CD4-positive, alpha-beta T cell treated with Interferon gamma for 1 hour (primary cell): Measurements from ENCODE around the gene CSTA.
A peak's percentile ranks its signal among the peaks of the same experiment; 100 is the strongest.
"Not testable (repeated sequence)": the region's sequence is repeated elsewhere in the genome, so short reads cannot be mapped to it uniquely, and the experiment has no call there.

ENCODE experiments used
- DNase-seq: peaks from one replicate; pipeline ENCODE4 v3.0.0-alpha.2; 2020

Gene CSTA

DNA sequence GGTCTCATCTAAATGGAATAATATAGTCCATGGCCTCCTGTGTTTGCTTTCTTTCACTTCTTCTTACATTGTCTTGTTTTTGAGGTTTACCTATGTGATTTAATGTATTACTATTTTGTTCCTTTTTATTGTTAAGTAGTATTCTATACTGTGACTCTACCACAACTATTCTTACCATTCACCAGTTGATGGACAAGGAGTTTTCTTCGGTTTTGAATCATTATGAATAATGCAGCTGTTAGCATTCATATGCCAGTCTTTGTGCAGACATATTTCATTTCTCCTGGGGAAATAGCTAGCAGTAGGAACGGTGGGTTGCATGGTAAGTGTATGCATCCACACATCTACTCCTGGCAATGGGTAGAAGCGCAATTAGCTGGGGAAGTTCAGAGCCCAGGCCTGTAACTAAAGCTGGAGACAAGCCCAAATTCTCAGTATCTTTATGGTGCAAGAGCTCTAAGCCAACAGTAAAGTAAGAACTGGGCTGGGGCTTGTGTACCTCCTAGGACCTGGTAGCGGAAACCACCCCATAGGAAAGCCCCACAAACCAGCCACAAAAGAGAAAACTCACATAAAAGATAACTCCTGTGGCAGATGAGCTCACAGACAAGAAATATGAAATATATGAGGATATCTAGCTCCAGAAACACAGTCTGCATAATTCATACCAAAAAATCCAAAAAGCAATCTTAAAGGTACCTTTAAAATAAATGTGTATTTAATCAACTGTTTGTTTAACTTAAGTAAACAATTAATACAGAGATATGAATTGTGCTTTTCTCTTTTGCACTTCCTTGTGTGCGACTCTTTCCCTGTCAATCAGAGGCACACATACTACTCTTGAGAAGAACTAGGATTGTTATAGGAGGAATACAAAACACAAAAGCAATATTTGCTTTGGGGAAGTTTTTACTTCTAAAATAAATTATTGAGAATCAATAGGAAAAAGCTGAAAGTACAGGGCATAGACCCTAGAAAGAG lies 2.7 kb upstream of the CSTA start:
- DNase-seq: peak; percentile 14

- no peak for DNase-seq
Measured at GRCh38 chr3:122325769-122326168, 721 bp downstream of the CSTA start.

DNA sequence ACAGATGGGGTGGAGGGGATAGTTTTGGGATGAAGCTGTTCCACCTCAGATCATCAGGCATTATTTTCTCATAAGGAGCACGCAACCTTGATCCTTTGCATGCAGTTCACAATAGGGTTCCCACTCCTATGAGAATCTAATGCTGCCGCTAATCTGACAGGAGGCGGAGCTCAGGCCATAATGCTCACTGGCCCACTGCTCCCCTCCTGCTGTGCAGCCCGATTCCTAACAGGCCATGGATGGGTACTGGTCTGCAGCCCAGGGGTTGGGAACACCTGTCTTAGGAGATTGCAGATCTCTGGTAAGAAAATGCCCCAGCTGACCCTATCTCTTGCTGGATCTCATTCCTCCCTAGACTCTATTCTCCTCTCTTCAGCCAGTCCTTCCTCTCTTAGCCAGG lies 6.8 kb downstream of the CSTA start:
- DNase-seq: no peak

GRCh38 chr3:122332551-122332950 lies 7.5 kb downstream of the CSTA start:
- DNase-seq: no peak

GRCh38 chr3:122342803-122343202 lies 17.8 kb downstream of the CSTA start:
- no peak for DNase-seq

GRCh38 chr3:122343654-122344053 lies 18.6 kb downstream of the CSTA start:
- DNase-seq: no peak

- no peak for DNase-seq
Measured at GRCh38 chr3:122349171-122349570, 24.1 kb downstream of the CSTA start.

DNA sequence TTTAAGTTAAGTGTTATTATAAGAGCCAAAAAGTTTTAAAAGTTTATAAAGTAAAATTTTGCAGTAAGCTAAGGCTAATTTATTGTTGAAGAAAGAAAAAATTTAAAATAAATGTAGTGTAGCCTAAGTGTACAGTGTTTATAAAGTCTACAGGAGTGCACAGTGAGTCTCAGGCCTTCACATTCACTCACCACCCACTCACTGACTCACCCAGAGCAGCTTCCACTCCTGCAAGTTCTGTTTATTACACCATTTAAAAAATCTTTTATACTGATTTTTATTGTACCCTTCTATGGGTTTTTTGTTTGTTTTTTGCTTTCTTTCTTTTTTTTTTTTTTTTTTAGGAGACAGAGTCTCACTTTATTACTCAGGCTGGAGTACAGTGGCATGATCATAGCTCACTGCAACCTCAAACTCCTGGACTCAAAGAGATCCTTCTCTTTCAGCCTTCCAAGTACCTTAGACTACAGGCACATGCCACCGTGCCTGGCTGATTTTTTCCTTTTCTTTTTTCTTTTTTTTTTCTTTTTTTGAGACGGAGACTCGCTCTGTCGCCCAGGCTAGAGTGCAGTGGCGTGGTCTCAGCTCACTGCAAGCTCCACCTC lies 25.9 kb downstream of the CSTA start:
- no peak for DNase-seq

DNA sequence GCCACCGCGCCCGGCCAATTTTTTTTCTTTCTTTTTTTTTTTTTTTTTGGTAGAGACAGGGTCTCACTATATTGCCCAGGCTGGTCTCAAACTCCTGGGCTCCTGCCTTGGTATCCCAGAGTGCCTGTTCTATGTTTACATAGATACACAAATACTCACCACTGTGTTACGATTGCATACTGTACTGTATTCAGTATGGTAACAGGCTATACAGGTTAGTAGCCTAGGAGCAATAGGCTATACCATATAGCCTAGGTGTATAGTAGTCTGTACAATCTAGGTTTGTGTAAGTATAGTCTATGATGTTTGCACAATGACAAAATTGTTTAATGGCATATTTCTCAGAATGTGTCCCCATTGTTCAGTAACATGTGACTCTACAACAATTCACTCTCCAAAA lies 26.6 kb downstream of the CSTA start:
- DNase-seq: no peak

DNA sequence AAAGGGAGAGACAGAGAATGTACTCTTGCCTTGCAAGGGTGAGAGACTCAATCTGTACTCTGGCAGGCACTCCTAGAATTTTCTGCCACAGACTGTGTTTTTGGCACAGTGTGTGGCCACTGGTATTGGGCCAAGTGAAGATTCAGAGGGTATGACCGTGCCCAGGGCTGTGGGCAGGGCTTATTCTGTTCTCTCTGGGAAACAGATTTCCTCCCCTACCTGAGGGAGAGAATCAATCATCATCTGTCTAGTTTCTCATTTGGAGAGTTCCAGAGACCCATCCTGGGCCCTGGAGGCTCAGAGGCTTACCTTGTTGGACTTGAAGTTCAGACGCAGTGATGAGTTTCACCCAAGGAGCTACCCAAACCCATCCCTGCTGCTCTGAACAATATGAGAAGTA lies 28.2 kb downstream of the CSTA start:
- no peak for DNase-seq

- no peak for DNase-seq
Measured at GRCh38 chr3:122353893-122354401, 28.9 kb downstream of the CSTA start.

DNA sequence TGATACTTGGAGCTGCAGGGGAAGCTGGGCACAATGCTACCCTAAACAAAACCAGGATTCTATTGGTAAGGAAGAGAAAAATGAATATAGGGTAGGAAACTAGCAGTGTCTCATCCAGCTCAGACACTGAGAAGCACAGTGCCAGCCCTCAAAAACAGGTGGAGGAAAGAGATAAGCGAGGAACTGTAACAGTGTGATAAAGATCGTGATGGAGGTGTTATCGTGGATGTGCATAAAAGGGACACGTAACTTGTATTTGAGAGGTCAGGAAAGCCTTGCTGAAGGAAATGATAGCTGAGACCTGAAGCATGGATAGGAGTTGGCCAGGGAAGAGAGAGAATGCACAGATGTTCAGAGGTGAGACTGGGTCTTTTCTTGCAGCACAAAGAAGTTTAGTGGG lies 30.6 kb downstream of the CSTA start:
- DNase-seq: no peak

GRCh38 chr3:122356402-122356801 lies 31.4 kb downstream of the CSTA start:
- DNase-seq: peak; percentile 8

- no peak for DNase-seq
Measured at GRCh38 chr3:122357828-122358702, 33.0 kb downstream of the CSTA start.

DNA sequence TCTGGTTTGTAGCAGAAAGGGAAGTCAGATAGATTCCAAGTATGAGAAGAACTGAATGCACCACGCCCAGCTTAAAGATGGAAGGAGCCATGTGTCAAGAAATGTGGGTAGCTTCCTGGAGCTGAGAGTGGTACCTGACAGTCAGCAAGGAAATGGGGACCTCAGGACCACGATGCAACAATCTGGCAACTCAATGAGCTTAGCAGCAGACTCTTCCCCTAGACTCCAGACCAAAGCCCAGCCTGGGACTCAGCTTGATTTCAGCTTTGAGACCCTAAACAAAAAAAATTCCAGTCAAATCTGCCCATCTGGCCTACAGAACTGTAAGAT lies 33.6 kb downstream of the CSTA start:
- DNase-seq: no peak

DNA sequence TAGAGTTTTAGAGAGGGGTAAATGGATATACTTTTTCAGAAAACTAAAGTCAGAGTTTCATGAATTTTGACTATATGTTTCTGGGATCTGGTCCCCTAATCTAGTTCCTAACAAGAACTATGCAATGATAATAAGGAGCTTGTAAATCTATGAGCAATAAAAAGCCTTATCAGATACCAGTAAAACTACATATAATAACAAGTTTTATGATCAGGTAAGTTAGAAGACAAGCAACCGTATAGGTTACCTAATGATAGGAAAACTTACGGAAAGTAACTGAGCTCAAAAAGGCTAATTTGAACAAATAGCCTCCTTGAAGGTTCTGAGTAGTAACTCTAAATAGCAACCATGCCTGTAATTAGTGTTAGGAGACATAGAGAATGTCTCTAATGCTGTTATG lies 37.0 kb downstream of the CSTA start:
- DNase-seq: no peak

DNA sequence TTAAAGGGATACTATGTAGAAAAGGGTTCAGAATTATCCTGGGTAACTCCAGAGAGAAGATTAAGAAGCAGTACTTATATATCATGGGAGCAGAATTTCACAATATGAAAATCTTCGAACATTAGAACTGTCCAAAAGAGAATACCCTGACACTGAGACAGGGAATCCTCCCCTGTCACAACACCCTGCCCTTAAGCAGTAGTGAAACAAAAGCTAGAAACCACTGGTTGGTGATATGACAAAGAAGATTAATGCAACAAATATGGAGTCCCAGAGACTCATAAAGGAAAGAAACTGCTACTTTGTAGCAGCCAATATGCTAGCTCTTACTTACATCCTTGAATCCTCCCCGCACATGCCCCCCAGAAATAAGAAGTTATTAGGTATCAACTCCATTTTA lies 39.4 kb downstream of the CSTA start:
- DNase-seq: no peak

- DNase-seq: no peak
Measured at GRCh38 chr3:122365073-122365472, 40.0 kb downstream of the CSTA start.

- not testable (repeated sequence) for DNase-seq
Measured at GRCh38 chr3:122365582-122366378, 40.7 kb downstream of the CSTA start.

DNA sequence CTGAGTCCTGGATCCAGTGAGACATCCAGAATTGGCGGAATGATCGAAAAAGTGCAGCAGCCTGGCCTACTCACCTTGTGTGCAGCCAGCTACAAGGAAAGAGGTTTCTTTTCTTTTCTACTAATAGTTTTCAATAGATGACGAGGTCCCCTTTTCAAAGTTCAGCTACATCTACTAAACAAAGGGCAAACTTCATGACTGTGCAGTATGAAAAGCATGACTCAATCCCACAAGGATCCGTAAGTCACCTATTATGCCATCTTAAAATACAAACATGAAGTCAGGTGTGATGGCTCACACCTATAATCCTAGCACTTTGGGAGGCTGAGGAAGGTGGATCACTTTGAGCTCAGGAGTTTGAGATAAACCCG lies 41.3 kb downstream of the CSTA start:
- DNase-seq: no peak

GRCh38 chr3:122374034-122374433 lies 49.0 kb downstream of the CSTA start:
- no peak for DNase-seq

DNA sequence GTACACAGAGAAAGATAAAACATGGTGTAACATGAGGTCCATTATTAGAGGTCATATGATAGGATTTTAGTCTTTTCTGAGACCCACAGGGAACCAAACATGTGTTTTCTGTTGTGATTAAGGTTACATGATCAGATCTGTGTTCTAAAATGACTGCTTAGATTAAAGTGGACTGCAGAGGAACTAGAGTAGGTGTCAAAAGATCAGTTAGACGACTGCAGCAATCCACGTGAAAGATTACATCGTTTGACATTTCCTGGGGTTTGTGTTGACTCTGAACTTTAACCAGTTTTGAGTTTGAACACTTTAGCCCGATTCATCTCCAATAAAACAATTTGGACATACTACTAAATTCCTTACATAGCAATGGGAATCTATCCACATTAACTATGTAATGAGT lies 52.9 kb downstream of the CSTA start:
- no peak for DNase-seq
